WTC11 (cell line): ENCODE data around the gene HTRA2. TPM values are rescaled to one million over a fixed set of nuclear protein-coding genes. Genes with fewer than 3 reads are reported as not detected.
A peak's percentile ranks its signal among the peaks of the same experiment; 100 is the strongest.

Experiments used
- ATAC-seq: fragments of 200-7000 bp; cut with Tn5 transposase; 2 replicates; pipeline ENCODE4 v1.10.0; 2021; ENCODE audit warnings: mild to moderate bottlenecking, moderate library complexity
- CTCF ChIA-PET: fragments of 300-600 bp; sonication (Branson Sonifier 250); formaldehyde crosslinking; loops from one replicate; lab custom pipeline; 2021; ENCODE audit warnings: antibody characterized with exemption; lab: Charles Lee
- POLR2A ChIA-PET: fragments of 350-600 bp; sonication (Branson Sonifier 250); formaldehyde crosslinking; loops from one replicate; lab custom pipeline; 2021; ENCODE audit warnings: antibody characterized with exemption; lab: Charles Lee
- DNase-seq: peaks from one replicate; pipeline ENCODE4 v3.0.0; 2021; ENCODE audit warnings: low spot score
- H3K27ac Mint-ChIP-seq: 2 replicates; pipeline ENCODE4 v1.8.0; 2021; ENCODE audit warnings: mixed read lengths
- H3K27me3 Mint-ChIP-seq: 2 replicates; pipeline ENCODE4 v1.8.0; 2021; ENCODE audit warnings: low read depth, mild to moderate bottlenecking, moderate library complexity, mixed read lengths
- H3K36me3 Mint-ChIP-seq: 2 replicates; pipeline ENCODE4 v1.8.0; 2021; ENCODE audit warnings: mixed read lengths
- H3K4me1 Mint-ChIP-seq: 2 replicates; pipeline ENCODE4 v1.8.0; 2022; ENCODE audit warnings: mixed read lengths
- H3K4me3 Mint-ChIP-seq: 2 replicates; pipeline ENCODE4 v1.8.0; 2021; ENCODE audit warnings: mild to moderate bottlenecking, moderate library complexity, mixed read lengths
- H3K9me3 Mint-ChIP-seq: 2 replicates; pipeline ENCODE4 v1.8.0; 2021; ENCODE audit warnings: mixed read lengths
- FOXJ3 ChIP-seq: sonication (generic); formaldehyde crosslinking; IDR thresholded peaks from 2 replicates; pipeline ENCODE4 v1.9.0; 2021; ENCODE audit warnings: missing genetic modification reagents, mild to moderate bottlenecking, borderline replicate concordance
- FOXP1 ChIP-seq: sonication (generic); formaldehyde crosslinking; IDR thresholded peaks from 2 replicates; pipeline ENCODE4 v1.8.0; 2022; ENCODE audit warnings: missing genetic modification reagents, mild to moderate bottlenecking, moderate library complexity, borderline replicate concordance
- NFYB ChIP-seq: sonication (generic); formaldehyde crosslinking; conservative IDR thresholded peaks from 2 replicates; pipeline ENCODE4 v1.8.0; 2022; ENCODE audit warnings: low read depth, missing genetic modification reagents
- NR2C2 ChIP-seq: sonication (generic); formaldehyde crosslinking; IDR thresholded peaks from 2 replicates; pipeline ENCODE4 v1.8.0; 2022; ENCODE audit warnings: mild to moderate bottlenecking, missing genetic modification reagents
- PRDM15 ChIP-seq: sonication (generic); formaldehyde crosslinking; IDR thresholded peaks from 2 replicates; pipeline ENCODE4 v1.8.0; 2022; ENCODE audit warnings: missing genetic modification reagents
- RELA ChIP-seq: sonication (generic); formaldehyde crosslinking; IDR thresholded peaks from 2 replicates; pipeline ENCODE4 v1.8.1; 2022; ENCODE audit warnings: missing genetic modification reagents, mild to moderate bottlenecking, borderline replicate concordance
- RORB ChIP-seq: fragments of 250-450 bp; sonication (Bioruptor Pico); IDR thresholded peaks from 2 replicates; pipeline ENCODE4 v1.9.0; 2021; ENCODE audit warnings: mild to moderate bottlenecking
- TCF7 ChIP-seq: sonication (generic); formaldehyde crosslinking; IDR thresholded peaks from 2 replicates; pipeline ENCODE4 v1.8.0; 2022; ENCODE audit warnings: mild to moderate bottlenecking, low read depth, missing genetic modification reagents, moderate library complexity
- TEAD4 ChIP-seq: sonication (generic); formaldehyde crosslinking; IDR thresholded peaks from 2 replicates; pipeline ENCODE4 v1.8.0; 2022; ENCODE audit warnings: mild to moderate bottlenecking, missing genetic modification reagents
- ZNF121 ChIP-seq: sonication (generic); formaldehyde crosslinking; IDR thresholded peaks from 2 replicates; pipeline ENCODE4 v1.8.0; 2023; ENCODE audit warnings: missing genetic modification reagents
- ZNF425 ChIP-seq: fragments of 250-450 bp; sonication (Bioruptor Pico); conservative IDR thresholded peaks from 2 replicates; pipeline ENCODE4 v1.9.0; 2021; ENCODE audit warnings: mild to moderate bottlenecking
- total RNA-seq: library from RNA; stranded (reverse); gene quantifications from 3 replicates; pipeline ENCODE4 v1.2.3, GENCODE V29; 2021
- TF ChIP-seq, protein P1 (sequence below): sonication (generic); formaldehyde crosslinking; IDR thresholded peaks from 2 replicates; pipeline ENCODE4 v1.8.1; 2022; ENCODE audit warnings: missing genetic modification reagents, borderline replicate concordance
- TF ChIP-seq, protein P2 (sequence below): fragments of 250-450 bp; sonication (Bioruptor Pico); IDR thresholded peaks from 2 replicates; pipeline ENCODE4 v1.9.0; 2021; ENCODE audit warnings: mild to moderate bottlenecking
- TF ChIP-seq, protein P3 (sequence below): sonication (generic); formaldehyde crosslinking; IDR thresholded peaks from 2 replicates; pipeline ENCODE4 v1.8.1; 2023; ENCODE audit warnings: mild to moderate bottlenecking, missing genetic modification reagents

Gene HTRA2
- total RNA-seq, 1 experiment from 2014 or later: 30.0 TPM

- Mint-ChIP-seq H3K4me3 (no peak overlapping the region), H3K27me3 (peaks cover 98% of the 10 kb centered on the region), H3K9me3 (peaks cover 8% of the 10 kb centered on the region), H3K4me1 (peaks cover 16% of the 10 kb centered on the region)
- ChIA-PET POLR2A (interaction anchor here (1.0 to 1.1 kb wide), 3 partner anchors 8 to 70 kb away, joined by 3 to 8 read pairs (median 4); no protein-coding TSS in a partner anchor), CTCF (interaction anchor here (0.6 to 1.9 kb wide), 5 partner anchors 10 to 34 kb away, joined by 3 to 8 read pairs (median 4); partner anchors contain the start of genes AUP1, CCDC142, DQX1 and HTRA2)
- ATAC-seq (no peak), DNase-seq (no peak)
- TF ChIP-seq, protein P1, sequence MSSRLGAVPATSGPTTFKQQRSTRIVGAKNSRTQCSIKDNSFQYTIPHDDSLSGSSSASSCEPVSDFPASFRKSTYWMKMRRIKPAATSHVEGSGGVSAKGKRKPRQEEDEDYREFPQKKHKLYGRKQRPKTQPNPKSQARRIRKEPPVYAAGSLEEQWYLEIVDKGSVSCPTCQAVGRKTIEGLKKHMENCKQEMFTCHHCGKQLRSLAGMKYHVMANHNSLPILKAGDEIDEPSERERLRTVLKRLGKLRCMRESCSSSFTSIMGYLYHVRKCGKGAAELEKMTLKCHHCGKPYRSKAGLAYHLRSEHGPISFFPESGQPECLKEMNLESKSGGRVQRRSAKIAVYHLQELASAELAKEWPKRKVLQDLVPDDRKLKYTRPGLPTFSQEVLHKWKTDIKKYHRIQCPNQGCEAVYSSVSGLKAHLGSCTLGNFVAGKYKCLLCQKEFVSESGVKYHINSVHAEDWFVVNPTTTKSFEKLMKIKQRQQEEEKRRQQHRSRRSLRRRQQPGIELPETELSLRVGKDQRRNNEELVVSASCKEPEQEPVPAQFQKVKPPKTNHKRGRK (CRISPR knock-in tag): 0 out of 2 replicates have a peak, but pooled peaks have one; percentile 12
- TF ChIP-seq ZNF425 (no peak), TCF7 (no peak)
- TF ChIP-seq, protein P2, sequence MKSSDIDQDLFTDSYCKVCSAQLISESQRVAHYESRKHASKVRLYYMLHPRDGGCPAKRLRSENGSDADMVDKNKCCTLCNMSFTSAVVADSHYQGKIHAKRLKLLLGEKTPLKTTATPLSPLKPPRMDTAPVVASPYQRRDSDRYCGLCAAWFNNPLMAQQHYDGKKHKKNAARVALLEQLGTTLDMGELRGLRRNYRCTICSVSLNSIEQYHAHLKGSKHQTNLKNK: no peak
- TF ChIP-seq, all 79 proteins: peak for 1
- Mint-ChIP-seq H3K36me3 (peaks cover 9% of the 10 kb centered on the region), H3K27ac (no peak overlapping the region)
These were observed 13.1 kb upstream of the HTRA2 start for GRCh38 chr2:74516650-74517049.

- ATAC-seq (no peak), DNase-seq (no peak)
- ChIA-PET POLR2A (no interaction called here), CTCF (interaction anchor here (0.9 to 1.1 kb wide), 2 partner anchors 14 to 26 kb away, joined by 3 read pairs; no protein-coding TSS in a partner anchor)
- no peak overlapping the region for H3K4me3 Mint-ChIP-seq
- no peak overlapping the region for H3K27ac Mint-ChIP-seq
- 0 out of 2 replicates have a peak, but pooled peaks cover 3% of the 10 kb centered on the region for H3K9me3 Mint-ChIP-seq
- peaks cover 62% of the 10 kb centered on the region for H3K27me3 Mint-ChIP-seq
- no peaks in the 10 kb centered on the region; the same call in 1 of the 2 replicates for H3K4me1 Mint-ChIP-seq
- TF ChIP-seq RELA (no peak), FOXJ3 (CRISPR knock-in tag) (no peak), FOXP1 (CRISPR knock-in tag) (no peak), TEAD4 (CRISPR knock-in tag) (no peak), ZNF121 (CRISPR knock-in tag) (no peak), PRDM15 (CRISPR knock-in tag) (no peak), NR2C2 (CRISPR knock-in tag) (no peak), NFYB (CRISPR knock-in tag) (no peak), RORB (CRISPR knock-in tag) (no peak)
- TF ChIP-seq, protein P3, sequence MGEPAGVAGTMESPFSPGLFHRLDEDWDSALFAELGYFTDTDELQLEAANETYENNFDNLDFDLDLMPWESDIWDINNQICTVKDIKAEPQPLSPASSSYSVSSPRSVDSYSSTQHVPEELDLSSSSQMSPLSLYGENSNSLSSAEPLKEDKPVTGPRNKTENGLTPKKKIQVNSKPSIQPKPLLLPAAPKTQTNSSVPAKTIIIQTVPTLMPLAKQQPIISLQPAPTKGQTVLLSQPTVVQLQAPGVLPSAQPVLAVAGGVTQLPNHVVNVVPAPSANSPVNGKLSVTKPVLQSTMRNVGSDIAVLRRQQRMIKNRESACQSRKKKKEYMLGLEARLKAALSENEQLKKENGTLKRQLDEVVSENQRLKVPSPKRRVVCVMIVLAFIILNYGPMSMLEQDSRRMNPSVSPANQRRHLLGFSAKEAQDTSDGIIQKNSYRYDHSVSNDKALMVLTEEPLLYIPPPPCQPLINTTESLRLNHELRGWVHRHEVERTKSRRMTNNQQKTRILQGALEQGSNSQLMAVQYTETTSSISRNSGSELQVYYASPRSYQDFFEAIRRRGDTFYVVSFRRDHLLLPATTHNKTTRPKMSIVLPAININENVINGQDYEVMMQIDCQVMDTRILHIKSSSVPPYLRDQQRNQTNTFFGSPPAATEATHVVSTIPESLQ (CRISPR knock-in tag): no peak
- H3K36me3 Mint-ChIP-seq: peaks cover 14% of the 10 kb centered on the region
These were observed 7.2 kb upstream of the HTRA2 start for GRCh38 chr2:74522516-74522915.
